Stomach (tissue), 9 donors: ENCODE results near the gene ZNF629. TPM values are rescaled to one million over a fixed set of nuclear protein-coding genes. Genes with fewer than 3 reads are reported as not detected.
A peak's percentile ranks its signal among the peaks of the same experiment; 100 is the strongest.

Experiments
- DNase-seq, 2 donors: peaks; one replicate each; pipeline versions ENCODE4 v3.0.0 to v3.0.0-alpha.2; 2013 to 2019
- H3K27ac ChIP-seq, 5 donors: fragments of 200-600 bp in 4 of 5; sonication (generic) in 4 of 5; one replicate each; pipeline ENCODE4 v1.5.1; 2013 to 2019; ENCODE audit warnings: mild to moderate bottlenecking in 1 of 5, moderate library complexity in 1 of 5
- H3K27me3 ChIP-seq, 3 donors: fragments of 200-600 bp; sonication (generic); one replicate each; pipeline ENCODE4 v1.5.1; 2017 to 2019; ENCODE audit warnings: mixed run types in 1 of 3
- H3K36me3 ChIP-seq, 4 donors: fragments of 200-600 bp; sonication (generic); 1 replicate in 3 of 4; 2 replicates in 1 of 4; pipeline ENCODE4 v1.5.1; 2016 to 2019
- H3K4me1 ChIP-seq, 4 donors: fragments of 200-600 bp; sonication (generic); one replicate each; pipeline ENCODE4 v1.5.1; 2016 to 2019
- H3K4me3 ChIP-seq, 4 donors: fragments of 200-600 bp; sonication (generic) in 3 of 4; one replicate each; pipeline ENCODE4 v1.5.1; 2016 to 2019; ENCODE audit warnings: mild to moderate bottlenecking in 1 of 4
- H3K9me3 ChIP-seq, 4 donors: fragments of 200-600 bp; sonication (generic); one replicate each; pipeline ENCODE4 v1.5.1; 2016 to 2019
- CTCF ChIP-seq, 7 experiments: fragments of 450-650 bp in 4 of 7; fragments of 200-600 bp in 3 of 7; sonication (generic) in 3 of 7; IDR thresholded peaks; one replicate each; pipeline ENCODE4 v1.5.1; 2016 to 2019; ENCODE audit warnings: antibody characterized with exemption in 7 of 7, control low read depth in 2 of 7, mild to moderate bottlenecking in 1 of 7
- EP300 ChIP-seq: sonication (generic); formaldehyde crosslinking; IDR thresholded peaks from one replicate; pipeline ENCODE4 v1.6.1; 2017; ENCODE audit warnings: antibody characterized with exemption
- POLR2A ChIP-seq, 4 donors: fragments of 450-650 bp; IDR thresholded peaks; one replicate each; pipeline ENCODE4 v1.6.1; 2016; ENCODE audit warnings: antibody characterized with exemption in 4 of 4, control low read depth in 2 of 4, mild to moderate bottlenecking in 1 of 4, moderate library complexity in 1 of 4
- POLR2AphosphoS5 ChIP-seq, 3 donors: sonication (generic); formaldehyde crosslinking; IDR thresholded peaks; one replicate each; pipeline ENCODE4 v1.6.1; 2016; ENCODE audit warnings: antibody characterized with exemption in 3 of 3
- WGBS, 5 donors: extraction: QIAGEN DNeasy Blood & Tissue Kit in 3 of 5; methylation state at CpG; one replicate each; pipeline versions ENCODE4 v1.1.5 to v1.1.7; 2013 to 2018; 5-methylcytosine and 5-hydroxymethylcytosine counted together
- intact Hi-C: fragments of 100-400 bp; cut with DNase I; formaldehyde crosslinking; loops from one replicate; pipeline ENCODE4 v1.15.1; 2023; ENCODE audit warnings: low total_unique reads
- polyA plus RNA-seq, 3 donors: library from polyadenylated mRNA; stranded (reverse); fragments of 200-250 nt; gene quantifications; one replicate each; pipeline ENCODE4 v1.2.3, GENCODE V29; 2013
- total RNA-seq, 5 donors: library from RNA; depleted of rRNA; stranded (reverse); fragments of >200 nt; gene quantifications; one replicate each; pipeline versions ENCODE4 v1.1.0 to v1.2.3, GENCODE V29; 2014 to 2016
- donor health status: healthy with polysubstance abuse.
- donor health status: Bipolar disorder and iron deficiency.
- donor health status: healthy.

Gene ZNF629
- total and polyA plus RNA-seq, 8 donors, result 4.4 to 21.3 (median 10.9) TPM

- H3K4me3 ChIP-seq, result peak overlapping the region in 1 of 4 donors; percentile 14
- peak; percentile 95 to 96 for DNase-seq
- H3K27ac ChIP-seq, result peak overlapping the region; percentile 81 to 89 (median 83)
- H3K27me3 ChIP-seq, result no peaks in the 10 kb centered on the region
- 17 to 47% (median 28%) methylated on average over 8 of the region's 8 CpGs for WGBS, 5 donors
- no peaks in the 10 kb centered on the region for H3K9me3 ChIP-seq
- peaks cover 54 to 85% (median 74%) of the 10 kb centered on the region in 4 donors for H3K36me3 ChIP-seq
- peak in 2 of 3 donors; percentile 51 to 89 for TF ChIP-seq POLR2AphosphoS5 (IDR thresholded peaks at IDR 0.05)
- no peak for TF ChIP-seq EP300
- no peak for TF ChIP-seq POLR2A (IDR thresholded peaks at IDR 0.05)
- no peak for TF ChIP-seq CTCF (IDR thresholded peaks at IDR 0.05)
- peaks cover 28 to 55% (median 31%) of the 10 kb centered on the region in 4 donors for H3K4me1 ChIP-seq
- intact Hi-C loops, result no loop called here
Observed at GRCh38 chr16:30740364-30741251, 46.4 kb downstream of the ZNF629 start.

- WGBS, 5 donors, result 86 to 89% (median 87%) methylated on average over 28 to 37 of the region's 37 CpGs
- intact Hi-C loops, result no loop called here
- DNase-seq, result no peak
- TF ChIP-seq POLR2AphosphoS5 (IDR thresholded peaks at IDR 0.05) (no peak), POLR2A (IDR thresholded peaks at IDR 0.05) (no peak), EP300 (no peak), CTCF (IDR thresholded peaks at IDR 0.05) (no peak)
- Histone ChIP-seq H3K9me3 (no peaks in the 10 kb centered on the region), H3K27ac (peak overlapping the region; percentile 34 to 89 (median 83)), H3K4me3 (no peak overlapping the region), H3K36me3 (peaks cover 61 to 85% (median 76%) of the 10 kb centered on the region in 4 donors), H3K27me3 (no peaks in the 10 kb centered on the region), H3K4me1 (peaks cover 28 to 49% (median 31%) of the 10 kb centered on the region in 4 donors)
Observed at GRCh38 chr16:30738984-30739951, 47.7 kb downstream of the ZNF629 start.

GRCh38 chr16:30737794-30738648 lies 49.0 kb downstream of the ZNF629 start:
- Histone ChIP-seq H3K4me3 (no peak overlapping the region), H3K27me3 (no peaks in the 10 kb centered on the region), H3K36me3 (peaks cover 67 to 85% (median 77%) of the 10 kb centered on the region in 4 donors), H3K27ac (peak overlapping the region in 1 of 5 donors; percentile 86), H3K4me1 (peaks cover 28 to 40% (median 31%) of the 10 kb centered on the region in 4 donors), H3K9me3 (no peaks in the 10 kb centered on the region)
- intact Hi-C loops, result no loop called here
- TF ChIP-seq POLR2AphosphoS5 (IDR thresholded peaks at IDR 0.05) (no peak), POLR2A (IDR thresholded peaks at IDR 0.05) (no peak), EP300 (no peak), CTCF (IDR thresholded peaks at IDR 0.05) (no peak)
- no peak for DNase-seq
- 87 to 94% (median 91%) methylated on average over 22 to 25 of the region's 25 CpGs for WGBS, 5 donors
